Calu3 (cell line): Measurements from ENCODE around the gene BPIFB6. TPM values are rescaled to one million over a fixed set of nuclear protein-coding genes. Genes with fewer than 3 reads are reported as not detected.

Source experiments
- BruUV-seq: library from RNA; stranded (reverse); fragments of 400-500 nt; replicated peaks from 2 replicates; lab custom pipeline; 2021; lab: Mats Ljungman, UMichigan
- CTCF ChIA-PET: fragments of 300-600 bp; sonication (Branson Sonifier 250); formaldehyde crosslinking; loops from one replicate; lab custom pipeline; 2022; ENCODE audit warnings: antibody characterized with exemption; lab: Charles Lee
- DNase-seq: peaks from one replicate; pipeline ENCODE4 v3.0.0; 2022
- H3K27ac Mint-ChIP-seq: one replicate; pipeline ENCODE4 v1.8.0; 2022; ENCODE audit warnings: mixed read lengths; ENCODE audit not compliant: unreplicated experiment
- H3K27me3 Mint-ChIP-seq: one replicate; pipeline ENCODE4 v1.8.0; 2022; ENCODE audit warnings: mixed read lengths; ENCODE audit not compliant: unreplicated experiment
- H3K36me3 Mint-ChIP-seq: one replicate; pipeline ENCODE4 v1.8.0; 2022; ENCODE audit warnings: mild to moderate bottlenecking, moderate library complexity, mixed read lengths; ENCODE audit not compliant: insufficient read depth, unreplicated experiment
- H3K4me1 Mint-ChIP-seq: one replicate; pipeline ENCODE4 v1.8.0; 2022; ENCODE audit warnings: mild to moderate bottlenecking, low read depth, mixed read lengths; ENCODE audit not compliant: unreplicated experiment
- H3K4me3 Mint-ChIP-seq: one replicate; pipeline ENCODE4 v1.8.0; 2022; ENCODE audit warnings: mild to moderate bottlenecking, low read depth, moderate library complexity, mixed read lengths; ENCODE audit not compliant: unreplicated experiment
- H3K9me3 Mint-ChIP-seq: one replicate; pipeline ENCODE4 v1.8.0; 2022; ENCODE audit warnings: low read depth, mixed read lengths; ENCODE audit not compliant: unreplicated experiment
- CTCF ChIP-seq: fragments of 200-600 bp; IDR thresholded peaks from one replicate; pipeline ENCODE4 v1.8.0; 2022; ENCODE audit warnings: antibody characterized with exemption; ENCODE audit not compliant: unreplicated experiment
- intact Hi-C: fragments of 100-400 bp; cut with micrococcal nuclease; formaldehyde crosslinking; loops from one replicate; pipeline ENCODE4 v1.10.0; 2022; ENCODE audit not compliant: unreplicated experiment
- total RNA-seq: library from RNA; stranded (reverse); gene quantifications from 2 replicates; pipeline ENCODE4 v1.2.3, GENCODE V29; 2022

BPIFB6 gene
- total RNA-seq, 1 experiment from 2014 or later: not detected

GRCh38 chr20:33024243-33024560 is 7.2 kb upstream of the BPIFB6 start:
- no TSS peak for BruUV-seq
- no peak for TF ChIP-seq CTCF
- no peak for DNase-seq
- Mint-ChIP-seq H3K9me3 (no peaks in the 10 kb centered on the region), H3K4me3 (no peak overlapping the region), H3K4me1 (no peaks in the 10 kb centered on the region), H3K36me3 (no peaks in the 10 kb centered on the region), H3K27ac (no peak overlapping the region), H3K27me3 (peaks cover 27% of the 10 kb centered on the region)
- CTCF ChIA-PET: no interaction called here
- intact Hi-C loops: no loop called here

- Mint-ChIP-seq H3K27ac (no peak overlapping the region), H3K36me3 (no peaks in the 10 kb centered on the region), H3K4me1 (no peaks in the 10 kb centered on the region), H3K9me3 (no peaks in the 10 kb centered on the region), H3K27me3 (peaks cover 21% of the 10 kb centered on the region), H3K4me3 (no peak overlapping the region)
- no TSS peak for BruUV-seq
- TF ChIP-seq CTCF: no peak
- no peak for DNase-seq
- intact Hi-C loops: no loop called here
- CTCF ChIA-PET: no interaction called here
Measured at GRCh38 chr20:33024609-33025317, 6.7 kb upstream of the BPIFB6 start.

- no peak for DNase-seq
- H3K27ac Mint-ChIP-seq: no peak overlapping the region
- no peak overlapping the region for H3K4me3 Mint-ChIP-seq
- TF ChIP-seq CTCF: no peak
- no TSS peak for BruUV-seq
- intact Hi-C loops: no loop called here
- CTCF ChIA-PET: no interaction called here
- H3K4me1 Mint-ChIP-seq: no peaks in the 10 kb centered on the region
- no peaks in the 10 kb centered on the region for H3K9me3 Mint-ChIP-seq
- H3K27me3 Mint-ChIP-seq: peaks cover 15% of the 10 kb centered on the region
- H3K36me3 Mint-ChIP-seq: no peaks in the 10 kb centered on the region
Measured at GRCh38 chr20:33025318-33025876, 6.1 kb upstream of the BPIFB6 start.

GRCh38 chr20:33026072-33026778 is 5.2 kb upstream of the BPIFB6 start:
- CTCF ChIA-PET: no interaction called here
- no TSS peak for BruUV-seq
- H3K27me3 Mint-ChIP-seq: peaks cover 7% of the 10 kb centered on the region
- intact Hi-C loops: no loop called here
- H3K9me3 Mint-ChIP-seq: no peaks in the 10 kb centered on the region
- H3K36me3 Mint-ChIP-seq: no peaks in the 10 kb centered on the region
- no peak overlapping the region for H3K27ac Mint-ChIP-seq
- H3K4me1 Mint-ChIP-seq: no peaks in the 10 kb centered on the region
- H3K4me3 Mint-ChIP-seq: no peak overlapping the region
- no peak for TF ChIP-seq CTCF
- DNase-seq: no peak
